K562 (cell line): ENCODE measurements around the gene MED29. TPM values are rescaled to one million over a fixed set of nuclear protein-coding genes. Genes with fewer than 3 reads are reported as not detected.

Experiments
- EGR1 ChIP-seq: fragments of 450-650 bp; conservative IDR thresholded peaks from 2 replicates; pipeline ENCODE4 v1.6.1; 2017; ENCODE audit warnings: mild to moderate bottlenecking
- LCOR ChIP-seq: sonication (generic); formaldehyde crosslinking; IDR thresholded peaks from 2 replicates; pipeline ENCODE4 v1.8.0; 2022; ENCODE audit warnings: mild to moderate bottlenecking, missing genetic modification reagents
- MEIS2 ChIP-seq: fragments of 450-650 bp; IDR thresholded peaks from 2 replicates; pipeline ENCODE4 v1.6.1; 2014; ENCODE audit warnings: mild to moderate bottlenecking; ENCODE audit not compliant: partially characterized antibody
- SMAD4 ChIP-seq: fragments of 250-450 bp; sonication (Bioruptor Pico); conservative IDR thresholded peaks from 2 replicates; pipeline ENCODE4 v1.8.0; 2021; ENCODE audit warnings: inconsistent platforms, mild to moderate bottlenecking, moderate library complexity
- SRF ChIP-seq, 2 experiments: fragments of 250-450, 450-650 bp in 1 of 2; sonication (Bioruptor Pico) in 1 of 2; sonication (generic) in 1 of 2; formaldehyde crosslinking; IDR thresholded peaks; 2 replicates each; pipeline versions ENCODE4 v1.5.0 to v1.5.1; 2020 to 2022; ENCODE audit warnings: mild to moderate bottlenecking in 1 of 2, missing genetic modification reagents in 1 of 2
- TCF7L2 ChIP-seq: fragments of 150-350 bp; IDR thresholded peaks from 2 replicates; pipeline ENCODE4 v1.6.1; 2016; ENCODE audit warnings: low read depth, mild to moderate bottlenecking, low read length, moderate library complexity
- ZBTB40 ChIP-seq, 2 experiments: fragments of 450-650 bp in 1 of 2; sonication (generic) in 1 of 2; formaldehyde crosslinking in 1 of 2; IDR thresholded peaks; 2 replicates each; pipeline versions ENCODE4 v1.7.1 to v1.9.0; 2016 to 2022; ENCODE audit warnings: inconsistent platforms in 1 of 2, mild to moderate bottlenecking in 1 of 2, missing genetic modification reagents in 1 of 2
- ZFX ChIP-seq: sonication (generic); formaldehyde crosslinking; IDR thresholded peaks from 2 replicates; pipeline ENCODE4 v1.8.0; 2022; ENCODE audit warnings: mild to moderate bottlenecking, missing genetic modification reagents, moderate library complexity
- ZNF551 ChIP-seq: fragments of 250-450 bp; sonication (Bioruptor Pico); IDR thresholded peaks from 2 replicates; pipeline ENCODE4 v1.5.0; 2021; ENCODE audit warnings: mild to moderate bottlenecking, moderate library complexity
- ZNF699 ChIP-seq: fragments of 250-450 bp; sonication (Bioruptor Pico); IDR thresholded peaks from 2 replicates; pipeline ENCODE4 v1.8.0; 2021; ENCODE audit warnings: mild to moderate bottlenecking, moderate library complexity; ENCODE audit not compliant: insufficient replicate concordance
- polyA plus RNA-seq, 8 experiments: library from polyadenylated mRNA; depleted of rRNA in 4 of 8; stranded (reverse) in 5 of 8; unstranded in 3 of 8; fragments of >200 nt; fragmentation: Nextera tagmentation in 2 of 8; fragmentation: Illumina TruSeq in 1 of 8; extraction: Ambion mirVana in 2 of 8; extraction: Trizol in 1 of 8; gene quantifications; 2 replicates each; pipeline versions ENCODE4 v1.2.1 to v1.2.3, GENCODE V29; 2011 to 2014; ENCODE audit warnings: inconsistent platforms in 1 of 8, missing spikeins in 1 of 8
- total RNA-seq, 7 experiments: library from RNA; depleted of rRNA in 6 of 7; stranded (reverse); fragments of >200 nt in 6 of 7; fragmentation: Illumina TruSeq in 2 of 7; extraction: Trizol in 2 of 7; gene quantifications; 2 replicates each; pipeline versions ENCODE4 v1.2.1 to v1.2.3, GENCODE V29; 2011 to 2021; ENCODE audit warnings: low replicate concordance in 1 of 7
- TF ChIP-seq, protein P1 (sequence below): sonication (generic); formaldehyde crosslinking; IDR thresholded peaks from 2 replicates; pipeline ENCODE4 v1.8.0; 2023; ENCODE audit warnings: mild to moderate bottlenecking, missing genetic modification reagents

The MED29 gene
- total and polyA plus RNA-seq, 9 of the 15 experiments (the other 6 are each of a cell fraction or from before 2014, with no cell fraction given) = 1.8 to 22.6 (median 12.4) TPM

GRCh38 chr19:39409208-39410016 lies 18.2 kb downstream of the MED29 start (continued):
- TF ChIP-seq EGR1 = peak; percentile 87
- no peak for TF ChIP-seq TCF7L2
- no peak for TF ChIP-seq SRF (CRISPR knock-in tag; IDR thresholded peaks at IDR 0.05)
- TF ChIP-seq ZFX (CRISPR knock-in tag) = no peak; the same call in 1 of the 2 replicates
- TF ChIP-seq ZBTB40 (IDR thresholded peaks at IDR 0.05) = peak; percentile 82
- TF ChIP-seq ZBTB40 (CRISPR knock-in tag; IDR thresholded peaks at IDR 0.05) = no peak
- no peak for TF ChIP-seq ZNF699 (CRISPR knock-in tag)
- TF ChIP-seq, protein P1, sequence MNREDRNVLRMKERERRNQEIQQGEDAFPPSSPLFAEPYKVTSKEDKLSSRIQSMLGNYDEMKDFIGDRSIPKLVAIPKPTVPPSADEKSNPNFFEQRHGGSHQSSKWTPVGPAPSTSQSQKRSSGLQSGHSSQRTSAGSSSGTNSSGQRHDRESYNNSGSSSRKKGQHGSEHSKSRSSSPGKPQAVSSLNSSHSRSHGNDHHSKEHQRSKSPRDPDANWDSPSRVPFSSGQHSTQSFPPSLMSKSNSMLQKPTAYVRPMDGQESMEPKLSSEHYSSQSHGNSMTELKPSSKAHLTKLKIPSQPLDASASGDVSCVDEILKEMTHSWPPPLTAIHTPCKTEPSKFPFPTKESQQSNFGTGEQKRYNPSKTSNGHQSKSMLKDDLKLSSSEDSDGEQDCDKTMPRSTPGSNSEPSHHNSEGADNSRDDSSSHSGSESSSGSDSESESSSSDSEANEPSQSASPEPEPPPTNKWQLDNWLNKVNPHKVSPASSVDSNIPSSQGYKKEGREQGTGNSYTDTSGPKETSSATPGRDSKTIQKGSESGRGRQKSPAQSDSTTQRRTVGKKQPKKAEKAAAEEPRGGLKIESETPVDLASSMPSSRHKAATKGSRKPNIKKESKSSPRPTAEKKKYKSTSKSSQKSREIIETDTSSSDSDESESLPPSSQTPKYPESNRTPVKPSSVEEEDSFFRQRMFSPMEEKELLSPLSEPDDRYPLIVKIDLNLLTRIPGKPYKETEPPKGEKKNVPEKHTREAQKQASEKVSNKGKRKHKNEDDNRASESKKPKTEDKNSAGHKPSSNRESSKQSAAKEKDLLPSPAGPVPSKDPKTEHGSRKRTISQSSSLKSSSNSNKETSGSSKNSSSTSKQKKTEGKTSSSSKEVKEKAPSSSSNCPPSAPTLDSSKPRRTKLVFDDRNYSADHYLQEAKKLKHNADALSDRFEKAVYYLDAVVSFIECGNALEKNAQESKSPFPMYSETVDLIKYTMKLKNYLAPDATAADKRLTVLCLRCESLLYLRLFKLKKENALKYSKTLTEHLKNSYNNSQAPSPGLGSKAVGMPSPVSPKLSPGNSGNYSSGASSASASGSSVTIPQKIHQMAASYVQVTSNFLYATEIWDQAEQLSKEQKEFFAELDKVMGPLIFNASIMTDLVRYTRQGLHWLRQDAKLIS (CRISPR knock-in tag) = no peak
- peak; percentile 56; the same call in 1 of the 2 replicates for TF ChIP-seq LCOR (CRISPR knock-in tag)
- no peak for TF ChIP-seq MEIS2
- TF ChIP-seq ZNF551 (CRISPR knock-in tag) = no peak
- no peak for TF ChIP-seq SMAD4
